Measurements from ENCODE around the gene SCT. TPM values are rescaled to one million over a fixed set of nuclear protein-coding genes. Genes with fewer than 3 reads are reported as not detected.

SCT gene
- polyA plus RNA-seq, 3 donors = not detected

- Mint-ChIP-seq H3K27me3 (ENCODE audit: low read depth in 3 of 3) (peaks cover 14 to 19% (median 14%) of the 10 kb centered on the region in 3 donors), H3K27ac (peak overlapping the region in 3 of 7 donors; percentile 6 to 57 (median 30)), H3K36me3 (peaks cover 28 to 29% of the 10 kb centered on the region in 2 donors), H3K9me3 (peaks cover 0 to 11% (median 3%) of the 10 kb centered on the region in 7 donors), H3K4me1 (peaks cover 37% of the 10 kb centered on the region), H3K4me3 (no peak overlapping the region)
- Histone ChIP-seq H3K9ac (ENCODE audit: insufficient read depth, low read length, poor library complexity, severe bottlenecking) (peak overlapping the region; percentile 27), H3K27me3 (ENCODE audit: control insufficient read depth in 2 of 2, insufficient read depth in 2 of 2, low read length in 2 of 2) (peaks cover 8 to 18% of the 10 kb centered on the region in 2 donors), H4K20me1 (ENCODE audit: insufficient read depth, low read length) (peaks cover 62% of the 10 kb centered on the region), H3K9me3 (replicated peaks in 1 of 2; ENCODE audit: control insufficient read depth in 1 of 2, insufficient read depth in 1 of 2, low read length in 2 of 2) (peaks cover 0 to 3% of the 10 kb centered on the region in 2 donors), H3K4me2 (replicated peaks; ENCODE audit: extremely low read depth, low read length, poor library complexity, severe bottlenecking) (peak overlapping the region; percentile 98), H3K4me1 (ENCODE audit: control insufficient read depth in 1 of 2, insufficient read depth in 2 of 2, low read length in 2 of 2) (peaks cover 22 to 40% of the 10 kb centered on the region in 2 donors), H3K36me3 (replicated peaks in 1 of 2; ENCODE audit: control insufficient read depth in 1 of 2, insufficient read depth in 2 of 2, low read length in 2 of 2) (peaks cover 18 to 20% of the 10 kb centered on the region in 2 donors), H3K4me3 (replicated peaks in 1 of 3; ENCODE audit: low read depth in 2 of 3, low read length in 3 of 3) (peak overlapping the region in 1 of 3 experiments; percentile 91), H3K79me2 (ENCODE audit: insufficient read depth, low read length) (peaks cover 65% of the 10 kb centered on the region), H2AFZ (ENCODE audit: insufficient read depth, low read depth, low read length, poor library complexity, severe bottlenecking) (no peak overlapping the region), H3K27ac (ENCODE audit: low read depth in 1 of 2, low read length in 2 of 2) (peak overlapping the region in 1 of 2 donors; percentile 87)
- 88% methylated on average over 18 of the region's 21 CpGs for WGBS (ENCODE audit: insufficient coverage)
- intact Hi-C loops (cut with micrococcal nuclease) = loop anchor here (5.0 kb wide), 2 partner anchors 34 to 71 kb away; partner anchors contain the start of gene RNH1 (in 1 of the 2)
- TF ChIP-seq CTCF (IDR thresholded peaks at IDR 0.05) = no peak
- DNase-seq = no peak
These were observed 48.5 kb downstream of the SCT start for GRCh38 chr11:578276-579035.

- Histone ChIP-seq H3K36me3 (replicated peaks in 1 of 2; ENCODE audit: control insufficient read depth in 1 of 2, insufficient read depth in 2 of 2, low read length in 2 of 2) (peaks cover 11 to 15% of the 10 kb centered on the region in 2 donors), H3K4me3 (replicated peaks in 1 of 3; ENCODE audit: low read depth in 2 of 3, low read length in 3 of 3) (peak overlapping the region; percentile 79 to 91 (median 79)), H3K27ac (ENCODE audit: low read depth in 1 of 2, low read length in 2 of 2) (peak overlapping the region in 1 of 2 donors; percentile 87), H3K4me1 (ENCODE audit: control insufficient read depth in 1 of 2, insufficient read depth in 2 of 2, low read length in 2 of 2) (peaks cover 22 to 40% of the 10 kb centered on the region in 2 donors), H3K9me3 (replicated peaks in 1 of 2; ENCODE audit: control insufficient read depth in 1 of 2, insufficient read depth in 1 of 2, low read length in 2 of 2) (peaks cover 0 to 3% of the 10 kb centered on the region in 2 donors), H3K79me2 (ENCODE audit: insufficient read depth, low read length) (peaks cover 56% of the 10 kb centered on the region), H3K27me3 (ENCODE audit: control insufficient read depth in 2 of 2, insufficient read depth in 2 of 2, low read length in 2 of 2) (peaks cover 8 to 23% of the 10 kb centered on the region in 2 donors), H2AFZ (ENCODE audit: insufficient read depth, low read depth, low read length, poor library complexity, severe bottlenecking) (no peak overlapping the region), H4K20me1 (ENCODE audit: insufficient read depth, low read length) (peaks cover 57% of the 10 kb centered on the region), H3K4me2 (replicated peaks; ENCODE audit: extremely low read depth, low read length, poor library complexity, severe bottlenecking) (peak overlapping the region; percentile 98), H3K9ac (ENCODE audit: insufficient read depth, low read length, poor library complexity, severe bottlenecking) (peak overlapping the region; percentile 81)
- Mint-ChIP-seq H3K27me3 (ENCODE audit: low read depth in 3 of 3) (peaks cover 22 to 28% (median 22%) of the 10 kb centered on the region in 3 donors), H3K4me3 (peak overlapping the region; percentile 85 to 89), H3K9me3 (peaks cover 0 to 11% (median 3%) of the 10 kb centered on the region in 7 donors), H3K4me1 (peaks cover 37% of the 10 kb centered on the region), H3K27ac (peak overlapping the region in 5 of 7 donors; percentile 58 to 83 (median 76)), H3K36me3 (peaks cover 19 to 22% of the 10 kb centered on the region in 2 donors)
- WGBS (ENCODE audit: insufficient coverage) = 72% methylated on average over 6 of the region's 6 CpGs
- TF ChIP-seq CTCF (IDR thresholded peaks at IDR 0.05) = no peak
- intact Hi-C loops (cut with micrococcal nuclease) = loop anchor here (2.0 to 5.0 kb wide), 3 partner anchors 17 to 70 kb away; partner anchors contain the start of genes LMNTD2 (in 1 of the 2), RASSF7 (in 1 of the 2) and RNH1 (in 1 of the 2)
- DNase-seq = no peak
These were observed 49.4 kb downstream of the SCT start for GRCh38 chr11:577611-577894.
